H1 (cell line): ENCODE data around the gene JMJD7. TPM values are rescaled to one million over a fixed set of nuclear protein-coding genes. Genes with fewer than 3 reads are reported as not detected.

Source experiments
- CTCF ChIA-PET: fragments of 300-600 bp; sonication (Branson Sonifier 250); formaldehyde crosslinking; loops from one replicate; lab custom pipeline; 2021; ENCODE audit not compliant: partially characterized antibody; lab: Charles Lee
- POLR2A ChIA-PET: fragments of 300-600 bp; sonication (Branson Sonifier 250); formaldehyde crosslinking; loops from one replicate; lab custom pipeline; 2021; ENCODE audit warnings: inconsistent platforms; ENCODE audit not compliant: partially characterized antibody; lab: Charles Lee
- DNase-seq, 2 experiments: peaks; one replicate each; pipeline versions ENCODE4 v3.0.0 to v3.0.0-alpha.2; 2010 to 2022; ENCODE audit warnings: low spot score in 2 of 2, low read depth in 1 of 2, mixed read lengths in 1 of 2
- FAIRE-seq: peaks from 2 replicates; lab custom pipeline; 2011; peaks lifted over from hg19 to GRCh38; lab: Jason Lieb, UNC
- H2AFZ ChIP-seq: 2 replicates; pipeline ENCODE4 v1.8.1; 2012; ENCODE audit warnings: low read length, inconsistent platforms
- H2AK5ac ChIP-seq: 2 replicates; pipeline ENCODE4 v1.6.1; 2013; ENCODE audit warnings: low read depth, low read length
- H2BK120ac ChIP-seq: replicated peaks from 2 replicates; pipeline ENCODE3; 2013; ENCODE audit warnings: low read depth, low read length, inconsistent platforms
- H2BK12ac ChIP-seq: 2 replicates; pipeline ENCODE4 v1.6.1; 2013; ENCODE audit warnings: low read depth, low read length
- H2BK15ac ChIP-seq: 2 replicates; pipeline ENCODE4 v1.6.1; 2013; ENCODE audit warnings: low read length
- H2BK20ac ChIP-seq: 2 replicates; pipeline ENCODE4 v1.6.1; 2013; ENCODE audit warnings: low read length
- H2BK5ac ChIP-seq: 2 replicates; pipeline ENCODE4 v1.6.1; 2013; ENCODE audit warnings: low read depth, low read length
- H3K14ac ChIP-seq: 2 replicates; pipeline ENCODE4 v1.6.1; 2013; ENCODE audit warnings: inconsistent platforms; ENCODE audit not compliant: insufficient read length
- H3K18ac ChIP-seq: 2 replicates; pipeline ENCODE4 v1.6.1; 2013; ENCODE audit warnings: low read length; ENCODE audit errors: extremely low read depth
- H3K23ac ChIP-seq: 2 replicates; pipeline ENCODE4 v1.6.1; 2013; ENCODE audit warnings: inconsistent platforms; ENCODE audit not compliant: insufficient read length
- H3K23me2 ChIP-seq: 2 replicates; pipeline ENCODE4 v1.6.1; 2013; ENCODE audit warnings: low read depth, low read length
- H3K27ac ChIP-seq: 2 replicates; pipeline ENCODE4 v1.6.1; 2011; ENCODE audit warnings: low read depth, low read length, inconsistent platforms
- H3K27me3 ChIP-seq, 4 experiments: replicated peaks in 1 of 4; 1 replicate in 1 of 4; 2 replicates in 3 of 4; pipeline versions ENCODE4 v1.6.1 to v1.8.1; 2011 to 2013; ENCODE audit warnings: low read length in 3 of 4, mild to moderate bottlenecking in 3 of 4, inconsistent platforms in 2 of 4, mixed read lengths in 2 of 4, moderate library complexity in 1 of 4; ENCODE audit not compliant: control insufficient read depth in 3 of 4, insufficient read depth in 3 of 4; ENCODE audit errors: extremely low read depth in 1 of 4
- H3K36me3 ChIP-seq, 4 experiments: 2 replicates each; pipeline versions ENCODE4 v1.6.1 to v1.8.1; 2011 to 2013; ENCODE audit warnings: mild to moderate bottlenecking in 4 of 4, low read length in 3 of 4, moderate library complexity in 2 of 4, control low read depth in 1 of 4, inconsistent platforms in 1 of 4; ENCODE audit not compliant: insufficient read depth in 4 of 4, control insufficient read depth in 2 of 4
- H3K4ac ChIP-seq: replicated peaks from 2 replicates; pipeline ENCODE3; 2013; ENCODE audit warnings: low read length, low read depth, mixed read lengths, inconsistent platforms; ENCODE audit not compliant: insufficient read length
- H3K4me1 ChIP-seq, 4 experiments: replicated peaks in 1 of 4; 1 replicate in 1 of 4; 2 replicates in 3 of 4; pipeline versions ENCODE4 v1.6.1 to v1.8.1; 2011 to 2013; ENCODE audit warnings: low read length in 3 of 4, inconsistent platforms in 2 of 4, mixed read lengths in 1 of 4; ENCODE audit not compliant: insufficient read depth in 4 of 4, control insufficient read depth in 3 of 4
- H3K4me2 ChIP-seq, 2 experiments: 2 replicates each; pipeline versions ENCODE4 v1.6.1 to v1.8.1; 2011 to 2013; ENCODE audit warnings: low read depth in 2 of 2, low read length in 2 of 2, control low read depth in 1 of 2, inconsistent platforms in 1 of 2, mild to moderate bottlenecking in 1 of 2; ENCODE audit not compliant: insufficient read depth in 1 of 2
- H3K4me3 ChIP-seq, 4 experiments: fragments of 200-600, 300-600 bp in 1 of 4; sonication (generic), shearing (Covaris generic), sonication (Bioruptor Twin) in 1 of 4; 2 replicates each; pipeline versions ENCODE4 v1.5.1 to v1.8.1; 2011 to 2016; ENCODE audit warnings: low read length in 4 of 4, low read depth in 3 of 4, control low read depth in 2 of 4, inconsistent platforms in 2 of 4, mild to moderate bottlenecking in 2 of 4, mixed read lengths in 1 of 4, moderate library complexity in 1 of 4; ENCODE audit not compliant: insufficient read depth in 2 of 4; ENCODE audit errors: extremely low read depth in 1 of 4
- H3K56ac ChIP-seq: replicated peaks from 2 replicates; pipeline ENCODE3; 2013; ENCODE audit warnings: low read depth, mild to moderate bottlenecking, mixed read lengths, low read length, inconsistent platforms; ENCODE audit not compliant: insufficient read length
- H3K79me1 ChIP-seq: 2 replicates; pipeline ENCODE4 v1.6.1; 2013; ENCODE audit warnings: low read depth, low read length, control low read depth
- H3K79me2 ChIP-seq, 2 experiments: 2 replicates each; pipeline versions ENCODE4 v1.6.1 to v1.8.1; 2012 to 2013; ENCODE audit warnings: low read length in 2 of 2, mild to moderate bottlenecking in 2 of 2, inconsistent platforms in 1 of 2; ENCODE audit not compliant: insufficient read depth in 2 of 2, control insufficient read depth in 1 of 2
- H3K9ac ChIP-seq, 4 experiments: replicated peaks in 1 of 4; 1 replicate in 1 of 4; 2 replicates in 3 of 4; pipeline versions ENCODE4 v1.6.1 to v1.8.1; 2011 to 2013; ENCODE audit warnings: low read depth in 3 of 4, low read length in 3 of 4, control low read depth in 2 of 4, mild to moderate bottlenecking in 2 of 4, moderate library complexity in 2 of 4, inconsistent platforms in 1 of 4; ENCODE audit errors: extremely low read depth in 1 of 4
- H3K9me3 ChIP-seq, 2 experiments: 2 replicates each; pipeline versions ENCODE4 v1.6.1 to v1.8.1; 2012 to 2013; ENCODE audit warnings: mild to moderate bottlenecking in 2 of 2, moderate library complexity in 2 of 2, control low read depth in 1 of 2, inconsistent platforms in 1 of 2, low read depth in 1 of 2, low read length in 1 of 2, mixed read lengths in 1 of 2; ENCODE audit not compliant: insufficient read depth in 2 of 2
- H4K20me1 ChIP-seq, 2 experiments: replicated peaks in 1 of 2; 2 replicates each; pipeline versions ENCODE3 to v1.8.1; 2011 to 2013; ENCODE audit warnings: inconsistent platforms in 2 of 2, low read length in 2 of 2, mild to moderate bottlenecking in 1 of 2; ENCODE audit not compliant: insufficient read depth in 2 of 2, control insufficient read depth in 1 of 2
- H4K5ac ChIP-seq: 2 replicates; pipeline ENCODE4 v1.6.1; 2013; ENCODE audit warnings: low read length, low read depth, mixed read lengths, inconsistent platforms; ENCODE audit not compliant: insufficient read length
- H4K8ac ChIP-seq: 2 replicates; pipeline ENCODE4 v1.8.0; 2013; ENCODE audit warnings: mild to moderate bottlenecking, moderate library complexity, low read length, inconsistent platforms; ENCODE audit not compliant: insufficient read depth; ENCODE audit errors: extremely low read depth
- H4K91ac ChIP-seq: replicated peaks from 2 replicates; pipeline ENCODE3; 2013; ENCODE audit warnings: low read length, mixed read lengths, inconsistent platforms; ENCODE audit not compliant: insufficient read length
- CHD1 ChIP-seq: IDR thresholded peaks from 2 replicates; pipeline ENCODE4 v1.6.1; 2012; ENCODE audit warnings: low read depth, low read length, improper control_type of control experiment
- HDAC2 ChIP-seq, 2 experiments: fragments of 300-600 bp in 1 of 2; sonication (generic) in 1 of 2; IDR thresholded peaks; 2 replicates each; pipeline ENCODE4 v1.6.1; 2011 to 2012; ENCODE audit warnings: low read depth in 2 of 2, low read length in 2 of 2, mild to moderate bottlenecking in 2 of 2, moderate library complexity in 2 of 2, borderline replicate concordance in 1 of 2, inconsistent platforms in 1 of 2
- JUN ChIP-seq: IDR thresholded peaks from 2 replicates; pipeline ENCODE4 v1.6.1; 2011; ENCODE audit warnings: low read depth, mild to moderate bottlenecking, improper control_type of control experiment, low read length
- PHF8 ChIP-seq: fragments of 200-600 bp; sonication (generic); conservative IDR thresholded peaks from 2 replicates; pipeline ENCODE4 v1.7.1; 2012; ENCODE audit warnings: low read depth, mild to moderate bottlenecking, inconsistent platforms, low read length, moderate library complexity
- RAD21 ChIP-seq, 2 experiments: IDR thresholded peaks in 1 of 2; conservative IDR thresholded peaks in 1 of 2; 2 replicates each; pipeline ENCODE4 v1.6.1; 2011; ENCODE audit warnings: low read depth in 2 of 2, low read length in 2 of 2, improper control_type of control experiment in 1 of 2, inconsistent platforms in 1 of 2, mild to moderate bottlenecking in 1 of 2, moderate library complexity in 1 of 2
- SAP30 ChIP-seq: fragments of 300-600 bp; sonication (generic); IDR thresholded peaks from 2 replicates; pipeline ENCODE4 v1.7.1; 2012; ENCODE audit warnings: low read length, moderate library complexity, mild to moderate bottlenecking, inconsistent platforms; ENCODE audit not compliant: insufficient read depth, insufficient replicate concordance
- WGBS, 2 experiments: shearing (Covaris generic) in 1 of 2; methylation state at CpG; one replicate each; pipeline versions ENCODE4 v1.1.6 to v1.1.7; 2013 to 2015; ENCODE audit warnings: low lambda C conversion rate in 2 of 2, mixed read lengths in 2 of 2, inconsistent platforms in 1 of 2, low coverage in 1 of 2, missing lambda C conversion rate in 1 of 2; ENCODE audit not compliant: insufficient replicate concordance in 2 of 2, insufficient coverage in 1 of 2, insufficient read length in 1 of 2; ENCODE audit errors: extremely low coverage in 1 of 2, missing lambda C conversion rate in 1 of 2; 5-methylcytosine and 5-hydroxymethylcytosine counted together
- polyA plus RNA-seq, 7 experiments: library from polyadenylated mRNA; depleted of rRNA in 3 of 7; stranded (reverse) in 5 of 7; unstranded in 2 of 7; fragments of >200 nt in 5 of 7; fragments of 200-250 nt in 2 of 7; gene quantifications; 1 replicate in 5 of 7; 2 replicates in 1 of 7; 4 replicates in 1 of 7; pipeline versions ENCODE4 v1.2.1 to v1.2.3, GENCODE V29; 2011 to 2013; ENCODE audit warnings: missing spikeins in 2 of 7, mixed read lengths in 2 of 7
- total RNA-seq: library from RNA; stranded (reverse); fragmentation: NEBNext Ultra II Directional; extraction: Animal tissue kit (Norgen Biotek cat#: 25700); gene quantifications from 2 replicates; pipeline ENCODE4 v1.2.1, GENCODE V29; 2021

JMJD7 gene
- total and polyA plus RNA-seq, 2 of the 8 experiments (the other 6 are each of a cell fraction or from before 2014, with no cell fraction given), result 15.0 to 20.0 TPM

DNA sequence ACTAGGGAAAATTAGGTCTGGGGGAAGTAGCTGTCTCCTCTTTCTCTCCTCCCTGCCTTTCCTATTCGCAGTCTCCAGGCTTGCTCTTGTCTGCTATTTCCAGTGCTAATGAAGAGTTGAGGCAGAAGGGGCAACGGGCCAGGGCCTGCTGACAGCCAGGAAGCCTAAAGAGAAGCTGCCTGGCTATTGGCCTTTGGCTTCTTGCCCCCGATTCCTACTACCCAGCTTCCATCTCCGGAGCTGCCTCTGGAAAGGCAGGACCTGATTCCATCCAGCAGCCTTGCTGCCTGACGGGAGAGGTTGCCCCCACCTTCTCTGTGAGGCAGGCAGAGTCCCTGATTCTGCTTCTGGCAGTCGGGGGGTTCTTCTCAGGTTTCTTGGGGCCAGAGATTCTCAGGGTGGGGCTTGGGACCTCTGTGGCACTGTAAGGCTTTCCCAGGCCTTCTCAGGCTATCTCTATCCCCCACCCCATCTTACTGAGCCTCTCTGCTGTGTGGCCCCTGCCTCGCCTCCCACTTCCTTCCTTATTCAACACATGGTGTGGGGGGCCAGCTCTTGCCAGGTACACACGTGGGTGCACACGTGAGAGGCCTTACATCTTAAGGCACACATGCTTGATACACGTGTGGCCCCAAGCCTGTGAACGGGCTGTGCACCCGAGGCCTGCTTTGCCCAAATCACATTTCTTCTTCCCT is 18.2 kb upstream of the JMJD7 start:
- H3K27ac ChIP-seq, result no peak overlapping the region
- no peak overlapping the region for H2AFZ ChIP-seq
- no peak overlapping the region for H3K56ac ChIP-seq
- H3K79me2 ChIP-seq, result no peaks in the 10 kb centered on the region
- peaks cover 0 to 2% (median 0%) of the 10 kb centered on the region in 4 experiments; a peak in 2 of 8 replicates for H3K36me3 ChIP-seq
- no peaks in the 10 kb centered on the region for H4K20me1 ChIP-seq
- H3K4me2 ChIP-seq, result no peak overlapping the region
- ChIA-PET POLR2A (interaction anchor here (0.6 to 4.2 kb wide), 4 partner anchors 33 to 247 kb away, joined by 3 to 23 read pairs (median 4); partner anchors contain the start of gene MAPKBP1), CTCF (interaction anchor here (0.6 to 13.7 kb wide), 19 partner anchors 9 to 1177 kb away, joined by 3 to 283 read pairs (median 5); partner anchors contain the start of gene MAPKBP1)
- DNase-seq (no peak), FAIRE-seq (no peak)
- H3K4ac ChIP-seq, result no peak overlapping the region
- H2BK20ac ChIP-seq, result no peak overlapping the region
- H2BK12ac ChIP-seq, result no peak overlapping the region
- no peaks in the 10 kb centered on the region for H3K79me1 ChIP-seq
- H3K23me2 ChIP-seq, result no peaks in the 10 kb centered on the region
- peaks cover 0 to 4% (median 2%) of the 10 kb centered on the region in 4 experiments; a peak in 5 of 7 replicates for H3K4me1 ChIP-seq
- H3K9me3 ChIP-seq, result no peaks in the 10 kb centered on the region
- no peak overlapping the region for H3K9ac ChIP-seq
- no peak overlapping the region for H4K91ac ChIP-seq
- TF ChIP-seq JUN (no peak), CHD1 (no peak), PHF8 (no peak), RAD21 (IDR thresholded peaks at IDR 0.05 in 1 of 2, conservative IDR thresholded peaks at IDR 0.05 in 1 of 2; ENCODE audit: low read depth in 2 of 2, low read length in 2 of 2) (no peak), SAP30 (no peak), HDAC2 (IDR thresholded peaks at IDR 0.05; ENCODE audit: borderline replicate concordance in 1 of 2, low read depth in 2 of 2, low read length in 2 of 2) (no peak)
- no peak overlapping the region for H3K23ac ChIP-seq
- H2BK15ac ChIP-seq, result no peak overlapping the region
- H4K8ac ChIP-seq, result no peak overlapping the region
- no peaks in the 10 kb centered on the region for H3K27me3 ChIP-seq
- no peak overlapping the region for H3K14ac ChIP-seq
- no peak overlapping the region for H2AK5ac ChIP-seq
- H4K5ac ChIP-seq, result no peak overlapping the region
- no peak overlapping the region for H3K18ac ChIP-seq
- H2BK120ac ChIP-seq, result no peak overlapping the region
- H3K4me3 ChIP-seq, result no peak overlapping the region
- WGBS, 2 experiments, result 82% methylated on average over 12 of the region's 12 CpGs; no CpG with 5 or more reads in 1 of the 2 experiments
- no peak overlapping the region for H2BK5ac ChIP-seq
